ENCODE data around the gene TYW1. TPM values are rescaled to one million over a fixed set of nuclear protein-coding genes. Genes with fewer than 3 reads are reported as not detected.
"Not testable (repeated sequence)": the region's sequence is repeated elsewhere in the genome, so short reads cannot be mapped to it uniquely, and the experiment has no call there.

Gene TYW1
- total RNA-seq, 1 experiment from 2014 or later: 16.6 TPM

DNA sequence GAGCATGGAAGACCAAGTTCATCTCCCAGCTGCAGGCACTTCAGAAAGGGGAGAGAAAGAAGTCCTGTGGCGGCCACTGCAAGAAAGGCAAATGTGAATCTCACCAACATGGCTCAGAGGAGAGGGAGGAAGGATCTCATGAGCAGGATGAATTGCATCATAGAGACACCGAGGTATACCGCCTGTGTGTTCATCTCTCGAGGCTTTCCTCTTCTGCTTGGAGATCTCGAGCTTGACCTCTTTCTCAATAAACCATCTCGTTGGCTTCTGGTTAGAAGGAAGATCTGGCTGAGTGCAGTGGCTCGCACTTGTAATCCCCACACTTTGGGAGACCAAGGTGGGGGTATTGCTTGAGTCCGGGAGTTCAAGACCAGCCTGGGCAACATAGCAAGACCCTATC, 21.3 kb downstream of the TYW1 start:
- peaks cover 13% of the 10 kb centered on the region for H3K36me3 ChIP-seq (replicated peaks; ENCODE audit: control insufficient read depth, insufficient read depth, low read length)
- not testable (repeated sequence) for H3K4me3 ChIP-seq (ENCODE audit: insufficient read depth, low read depth, low read length); H3K27me3 ChIP-seq (ENCODE audit: control insufficient read depth, insufficient read depth, low read length); DNase-seq

DNA sequence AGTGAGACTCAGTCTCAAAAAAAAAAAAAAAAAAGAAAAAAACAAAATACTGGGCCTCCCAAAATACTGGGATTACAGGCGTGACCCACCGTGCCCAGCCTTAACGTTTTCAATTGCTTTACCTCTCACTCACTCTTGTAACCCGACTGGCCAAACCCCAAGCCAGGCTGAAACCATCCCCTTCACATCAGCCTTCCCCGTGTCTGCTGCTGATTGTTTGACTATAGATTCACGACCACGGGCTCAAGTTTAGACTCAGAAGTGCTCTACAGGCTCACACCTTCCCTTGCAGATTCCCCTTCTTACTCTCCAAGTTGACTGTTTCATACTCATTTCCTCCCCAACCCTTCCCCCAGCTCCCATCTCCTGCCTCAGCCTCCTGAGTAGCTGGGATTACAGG, 22.3 kb downstream of the TYW1 start:
- H3K36me3 ChIP-seq (replicated peaks; ENCODE audit: control insufficient read depth, insufficient read depth, low read length): peaks cover 13% of the 10 kb centered on the region
- no peak for DNase-seq

DNA sequence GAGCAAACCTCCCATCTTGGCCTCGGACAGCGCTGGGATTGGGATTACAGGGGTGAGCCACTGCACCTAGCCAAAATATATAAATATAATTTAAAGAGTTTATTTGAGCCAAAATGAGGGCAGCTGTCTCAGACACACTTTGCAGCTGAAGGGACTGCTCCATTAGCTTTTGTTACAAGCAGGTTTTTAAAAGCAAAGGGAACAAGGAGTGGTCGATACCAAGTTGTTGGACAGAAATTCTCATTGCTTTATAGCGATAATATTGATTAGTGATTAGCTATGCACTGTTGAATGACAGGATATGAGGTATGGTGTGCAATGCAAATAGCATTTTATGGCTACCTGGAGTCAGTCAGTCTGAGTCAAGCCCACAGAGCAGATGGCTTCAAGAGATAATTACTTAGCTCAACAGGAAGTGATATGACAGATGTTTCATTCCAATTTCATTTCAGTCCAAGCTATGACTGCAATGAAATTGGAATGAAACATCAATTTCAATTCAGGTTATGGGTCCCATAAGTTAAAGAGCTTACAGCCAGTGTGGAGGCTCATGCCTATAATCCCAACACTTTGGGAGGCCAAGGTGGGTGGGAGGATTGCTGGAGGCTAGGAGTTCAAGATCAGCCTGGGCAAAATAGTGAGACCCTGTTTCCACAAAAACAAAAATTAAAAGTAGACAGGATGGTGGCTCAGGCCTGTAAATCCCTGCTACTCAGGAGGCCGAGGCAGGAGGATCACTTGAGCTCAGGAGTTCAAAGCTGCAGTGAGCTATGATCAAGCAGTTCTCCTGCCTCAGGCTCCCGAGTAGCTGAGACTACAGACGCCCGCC, 23.1 kb downstream of the TYW1 start:
- H3K36me3 ChIP-seq (replicated peaks; ENCODE audit: control insufficient read depth, insufficient read depth, low read length): peaks cover 13% of the 10 kb centered on the region
- no peaks in the 10 kb centered on the region for H3K27me3 ChIP-seq (ENCODE audit: control insufficient read depth, insufficient read depth, low read length)
- H3K4me3 ChIP-seq (ENCODE audit: insufficient read depth, low read depth, low read length): no peak overlapping the region
- no peak for DNase-seq

More for the DNA sequence above, 22.3 kb downstream of the TYW1 start:
- no peaks in the 10 kb centered on the region for H3K27me3 ChIP-seq (ENCODE audit: control insufficient read depth, insufficient read depth, low read length)
- H3K4me3 ChIP-seq (ENCODE audit: insufficient read depth, low read depth, low read length): no peak overlapping the region

DNA sequence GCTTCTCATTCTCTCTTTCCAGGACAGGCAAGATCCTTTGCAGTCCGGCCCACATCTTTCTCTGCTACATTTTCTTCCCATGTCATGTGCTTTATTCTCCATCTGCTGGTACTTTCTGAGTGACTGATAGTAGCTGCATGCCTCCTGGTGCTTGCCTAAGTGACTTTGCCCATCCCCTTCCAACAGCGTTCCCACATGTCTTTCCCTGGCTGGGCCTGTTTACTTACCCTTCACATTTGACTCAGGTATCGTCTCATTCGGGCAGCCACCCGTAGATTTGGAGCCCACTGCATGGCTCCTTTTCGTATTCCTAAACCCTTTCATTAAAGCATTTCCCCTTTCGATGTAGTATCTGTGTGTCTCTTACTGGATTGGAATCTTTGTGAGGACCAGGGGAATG, 24.6 kb downstream of the TYW1 start:
- Histone ChIP-seq H3K4me3 (ENCODE audit: insufficient read depth, low read depth, low read length) (no peak overlapping the region), H3K36me3 (replicated peaks; ENCODE audit: control insufficient read depth, insufficient read depth, low read length) (peaks cover 13% of the 10 kb centered on the region), H3K27me3 (ENCODE audit: control insufficient read depth, insufficient read depth, low read length) (no peaks in the 10 kb centered on the region)
- DNase-seq: no peak

DNA sequence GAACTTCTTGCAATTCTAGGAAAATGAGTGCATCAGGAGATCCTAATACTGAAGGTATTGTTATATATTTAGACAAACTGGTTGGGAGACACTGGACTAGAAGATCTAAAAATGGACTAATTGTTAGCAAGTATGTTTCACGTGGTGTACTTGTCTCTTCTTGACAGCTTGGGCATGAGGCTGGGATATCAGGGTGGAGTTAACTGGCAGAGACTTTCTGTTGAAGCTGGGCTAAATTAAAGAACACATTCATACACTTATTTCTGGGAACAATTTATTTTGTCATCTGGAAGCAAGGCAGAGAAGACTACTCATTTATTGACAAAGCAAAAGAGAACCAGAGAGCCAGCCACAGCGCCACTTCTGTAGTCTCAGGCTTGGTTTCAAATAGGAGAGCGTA, 25.9 kb downstream of the TYW1 start:
- H3K4me3 ChIP-seq (ENCODE audit: insufficient read depth, low read depth, low read length): no peak overlapping the region

DNA sequence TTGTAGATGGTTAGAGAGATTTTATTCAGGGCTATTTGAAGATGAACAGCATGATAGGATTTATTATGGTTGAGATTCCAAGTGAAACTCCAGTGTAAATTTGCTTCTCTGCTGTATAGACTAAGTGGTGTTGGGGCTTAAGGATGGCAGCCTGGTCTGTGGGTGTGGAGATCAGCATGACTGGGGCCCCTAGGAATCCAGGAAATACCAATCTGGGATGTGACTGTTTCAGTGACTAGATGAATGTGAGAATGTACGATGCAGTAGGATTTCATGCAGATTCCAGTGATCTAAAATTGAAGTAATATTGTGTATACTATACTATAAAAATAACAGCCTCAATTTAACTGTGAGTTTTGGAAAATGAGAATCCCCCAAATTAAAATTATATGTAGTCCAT, 28.8 kb downstream of the TYW1 start:
- H3K4me3 ChIP-seq (ENCODE audit: insufficient read depth, low read depth, low read length); H3K36me3 ChIP-seq (replicated peaks; ENCODE audit: control insufficient read depth, insufficient read depth, low read length); H3K27me3 ChIP-seq (ENCODE audit: control insufficient read depth, insufficient read depth, low read length); DNase-seq: not testable (repeated sequence)

More for the DNA sequence above, 25.9 kb downstream of the TYW1 start:
- DNase-seq: no peak
- Histone ChIP-seq H3K27me3 (ENCODE audit: control insufficient read depth, insufficient read depth, low read length) (no peaks in the 10 kb centered on the region), H3K36me3 (replicated peaks; ENCODE audit: control insufficient read depth, insufficient read depth, low read length) (peaks cover 13% of the 10 kb centered on the region)

DNA sequence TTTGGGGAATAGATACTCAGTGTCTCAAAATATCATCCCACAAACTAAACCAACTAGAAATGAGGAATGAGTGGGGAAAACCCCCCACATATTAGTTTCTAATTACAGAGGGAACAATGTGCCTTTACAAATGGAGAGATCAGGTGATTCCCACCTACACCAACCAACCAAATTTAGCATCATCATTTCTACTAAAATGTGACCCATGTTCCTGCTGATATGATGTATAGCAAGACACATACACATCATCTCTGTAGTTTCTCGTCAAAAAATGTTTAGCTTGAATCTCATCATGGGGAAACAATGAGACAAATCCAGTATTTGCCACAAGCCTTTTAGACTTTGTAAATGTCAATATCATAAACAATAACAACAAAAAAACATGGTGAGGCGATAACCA, 35.1 kb downstream of the TYW1 start:
- not testable (repeated sequence) for H3K36me3 ChIP-seq (replicated peaks; ENCODE audit: control insufficient read depth, insufficient read depth, low read length); H3K27me3 ChIP-seq (ENCODE audit: control insufficient read depth, insufficient read depth, low read length); DNase-seq; H3K4me3 ChIP-seq (ENCODE audit: insufficient read depth, low read depth, low read length)

DNA sequence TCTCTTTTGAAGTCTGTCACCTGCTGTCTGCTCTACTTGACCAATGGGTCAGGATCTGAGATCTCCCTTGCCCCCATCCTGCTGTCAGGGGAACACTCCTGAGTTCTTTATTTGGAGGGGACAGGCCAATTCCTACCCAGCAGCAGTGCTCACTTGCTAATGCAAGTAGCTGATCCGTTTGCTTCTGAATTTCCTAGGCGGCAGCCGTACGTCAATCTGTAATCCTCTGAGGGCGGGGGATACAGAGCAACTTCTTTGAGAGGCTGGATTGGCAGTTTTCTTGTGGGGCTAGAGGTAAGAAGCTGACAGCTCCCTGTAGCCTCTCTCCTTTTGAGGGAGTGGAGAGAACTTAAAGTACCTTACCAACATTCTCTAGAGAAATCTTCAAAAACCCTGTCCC, 36.6 kb downstream of the TYW1 start:
- H3K4me3 ChIP-seq (ENCODE audit: insufficient read depth, low read depth, low read length): no peak overlapping the region
- no peaks in the 10 kb centered on the region for H3K27me3 ChIP-seq (ENCODE audit: control insufficient read depth, insufficient read depth, low read length)
- H3K36me3 ChIP-seq (replicated peaks; ENCODE audit: control insufficient read depth, insufficient read depth, low read length): peaks cover 2% of the 10 kb centered on the region
- DNase-seq: no peak

DNA sequence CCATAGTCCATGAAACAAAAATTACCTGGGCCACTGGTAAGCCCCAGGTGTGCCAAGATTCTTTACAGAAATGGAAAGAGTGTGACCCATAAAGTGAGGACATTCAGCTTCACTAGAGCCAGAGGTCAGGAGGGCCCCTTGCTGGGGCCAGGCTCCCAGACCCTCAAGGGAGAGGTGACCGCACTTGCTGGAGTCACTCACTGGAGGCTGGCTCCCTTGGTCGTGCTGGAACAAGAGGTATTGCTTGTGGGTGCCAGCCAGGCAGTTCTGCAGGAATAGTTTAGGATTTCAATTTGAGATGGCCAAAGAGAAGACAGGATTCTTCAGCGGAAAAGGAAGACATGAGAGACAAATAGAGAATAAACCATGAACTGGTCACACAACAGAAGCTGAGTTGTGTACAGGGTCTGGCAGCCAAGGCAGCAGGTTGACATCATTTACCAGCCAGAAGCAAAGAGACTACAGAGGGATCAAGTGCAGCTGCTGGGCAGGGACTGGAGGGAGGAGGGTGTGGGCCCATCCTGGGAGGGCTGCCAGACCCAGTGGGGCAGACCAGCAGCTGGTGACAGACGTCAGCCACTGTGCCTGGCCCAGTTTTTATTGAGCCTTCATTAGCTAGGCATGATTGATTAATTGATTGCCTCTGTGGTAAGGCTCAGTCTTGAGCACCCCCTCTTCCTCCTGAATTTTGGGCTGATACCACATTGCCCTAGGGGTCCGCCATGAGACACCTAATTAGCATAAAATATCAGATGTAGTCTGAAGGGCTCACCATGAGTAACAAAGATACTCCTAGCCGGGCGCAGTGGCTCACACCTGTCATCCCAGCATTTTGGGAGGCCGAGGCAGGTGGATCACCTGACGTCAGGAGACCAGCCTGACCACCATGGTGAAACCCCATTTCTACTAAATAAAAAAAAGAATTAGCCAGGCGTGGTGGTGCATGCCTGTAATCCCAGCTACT, 40.1 kb downstream of the TYW1 start:
- H3K36me3 ChIP-seq (replicated peaks; ENCODE audit: control insufficient read depth, insufficient read depth, low read length); H3K4me3 ChIP-seq (ENCODE audit: insufficient read depth, low read depth, low read length): not testable (repeated sequence)

DNA sequence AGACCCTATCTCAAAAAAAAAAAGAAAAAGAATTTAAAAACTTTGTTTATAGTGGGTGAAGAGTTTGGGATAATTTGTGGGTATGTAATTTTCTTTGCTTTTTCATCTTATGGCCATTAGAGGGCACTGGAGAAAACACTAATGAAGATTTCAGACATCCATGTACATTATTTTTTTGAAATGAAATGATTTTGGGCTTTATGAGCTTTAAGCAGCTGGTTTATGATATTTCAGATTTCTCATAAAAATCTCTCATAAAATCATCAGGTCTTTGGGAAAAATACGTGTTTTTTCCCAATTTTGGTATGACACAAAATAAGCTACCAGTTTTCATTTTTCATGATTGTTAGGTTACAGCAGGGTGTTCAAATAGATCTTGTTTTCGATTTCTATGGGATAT, 44.2 kb downstream of the TYW1 start:
- H3K27me3 ChIP-seq (ENCODE audit: control insufficient read depth, insufficient read depth, low read length); DNase-seq; H3K4me3 ChIP-seq (ENCODE audit: insufficient read depth, low read depth, low read length); H3K36me3 ChIP-seq (replicated peaks; ENCODE audit: control insufficient read depth, insufficient read depth, low read length): not testable (repeated sequence)

More for the DNA sequence above, 40.1 kb downstream of the TYW1 start:
- H3K27me3 ChIP-seq (ENCODE audit: control insufficient read depth, insufficient read depth, low read length); DNase-seq: not testable (repeated sequence)

DNA sequence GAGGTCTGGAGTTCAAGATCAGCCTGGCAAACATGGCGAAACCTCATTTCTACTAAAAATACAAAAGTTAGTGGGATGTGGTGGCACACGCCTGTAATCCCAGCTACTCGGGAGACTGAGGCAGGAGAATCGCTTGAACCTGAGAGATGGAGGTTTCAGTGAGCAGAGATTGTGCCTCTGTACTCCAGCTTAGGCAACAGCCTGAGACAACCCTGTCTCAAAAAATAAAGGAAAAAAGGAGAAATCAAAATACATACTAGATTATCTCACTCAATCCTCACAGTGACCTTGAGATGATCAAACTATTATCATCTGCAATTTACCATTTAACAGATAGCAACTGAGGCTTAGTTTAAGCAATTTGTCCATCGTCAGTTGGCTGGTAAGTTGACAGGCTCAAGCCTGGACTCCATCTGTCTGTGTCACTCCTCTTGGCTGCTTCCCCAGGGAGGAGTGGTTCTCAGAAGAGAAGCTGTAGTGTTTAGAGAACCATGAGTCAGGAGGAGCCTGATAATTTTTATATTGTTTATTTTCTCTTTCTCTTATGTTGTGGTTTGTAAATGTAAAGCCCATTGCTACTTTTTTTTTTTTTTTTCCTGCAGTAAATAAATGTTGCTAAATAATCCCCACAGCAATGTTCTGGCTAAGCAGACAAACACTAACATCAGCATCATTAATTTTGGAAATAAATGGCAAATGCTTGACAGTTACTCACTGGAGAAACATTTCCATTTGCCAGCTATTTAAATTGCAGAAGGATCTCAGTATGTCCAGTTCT, 46.3 kb downstream of the TYW1 start:
- not testable (repeated sequence) for DNase-seq

DNA sequence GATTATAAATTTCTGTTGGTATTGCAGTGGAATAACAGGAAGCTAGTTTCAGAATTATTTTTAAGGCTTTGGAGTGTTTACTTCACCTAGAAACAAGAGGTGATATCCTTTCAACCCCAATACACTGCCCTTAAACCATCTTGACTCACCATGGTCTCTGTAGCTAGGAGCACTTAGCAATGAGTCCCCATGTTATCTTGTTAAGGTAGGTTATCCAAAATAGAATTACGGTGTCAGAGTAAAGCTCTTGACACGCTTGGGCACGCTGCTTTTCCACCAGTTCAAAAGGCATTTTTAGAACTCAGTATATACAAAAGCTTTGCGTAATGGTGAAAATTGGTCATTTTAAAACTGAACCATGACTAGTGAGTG, 46.9 kb downstream of the TYW1 start:
- H3K36me3 ChIP-seq (replicated peaks; ENCODE audit: control insufficient read depth, insufficient read depth, low read length); H3K27me3 ChIP-seq (ENCODE audit: control insufficient read depth, insufficient read depth, low read length); H3K4me3 ChIP-seq (ENCODE audit: insufficient read depth, low read depth, low read length); DNase-seq: not testable (repeated sequence)

More for the DNA sequence above, 46.3 kb downstream of the TYW1 start:
- H3K4me3 ChIP-seq (ENCODE audit: insufficient read depth, low read depth, low read length); H3K27me3 ChIP-seq (ENCODE audit: control insufficient read depth, insufficient read depth, low read length); H3K36me3 ChIP-seq (replicated peaks; ENCODE audit: control insufficient read depth, insufficient read depth, low read length): not testable (repeated sequence)

DNA sequence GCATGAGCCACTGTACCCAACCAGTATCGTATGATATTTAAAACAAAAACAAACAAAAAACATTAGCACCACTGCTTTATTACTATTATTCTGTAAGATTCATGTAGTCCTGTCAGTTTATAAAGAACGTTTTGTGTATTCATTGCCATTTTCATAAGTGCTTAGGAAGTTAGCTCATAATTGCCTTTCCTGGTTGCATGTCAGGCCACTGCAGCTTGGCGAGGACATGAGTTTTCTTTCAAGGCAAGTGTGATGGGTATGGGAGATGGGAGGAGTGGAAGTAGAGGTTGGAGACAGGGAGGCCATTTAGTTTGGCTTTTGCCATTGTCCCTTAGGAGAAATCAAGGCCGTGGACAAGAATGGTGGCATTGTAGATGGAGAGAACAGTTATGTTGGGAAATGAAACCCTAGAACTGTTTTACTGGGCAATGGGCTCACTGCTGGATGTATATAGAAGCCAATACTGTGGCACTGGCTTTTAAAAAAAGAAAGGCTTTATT, 48.9 kb downstream of the TYW1 start:
- no peak overlapping the region for H3K4me3 ChIP-seq (ENCODE audit: insufficient read depth, low read depth, low read length)
- H3K27me3 ChIP-seq (ENCODE audit: control insufficient read depth, insufficient read depth, low read length): no peaks in the 10 kb centered on the region
- H3K36me3 ChIP-seq (replicated peaks; ENCODE audit: control insufficient read depth, insufficient read depth, low read length): no peaks in the 10 kb centered on the region
- no peak for DNase-seq

DNA sequence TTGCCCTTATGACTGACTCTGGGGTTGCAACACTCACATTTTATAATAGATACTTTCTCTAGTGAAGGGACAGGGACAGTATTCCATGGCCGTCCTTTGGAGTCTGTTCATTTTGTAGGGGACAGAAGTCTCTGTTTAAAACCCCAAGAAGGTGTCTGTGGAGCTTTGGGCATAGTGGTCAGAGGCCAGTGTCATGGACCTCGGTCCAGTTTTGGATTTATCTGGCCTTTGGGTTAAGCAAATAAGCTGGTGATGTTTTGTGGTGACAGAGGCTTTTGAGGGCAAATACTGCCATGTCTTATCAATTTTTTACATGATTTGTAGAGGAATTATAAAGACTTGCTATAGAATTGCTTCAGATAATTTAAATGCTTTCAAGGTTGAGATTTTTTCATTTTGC, 50.2 kb downstream of the TYW1 start:
- H3K36me3 ChIP-seq (replicated peaks; ENCODE audit: control insufficient read depth, insufficient read depth, low read length); H3K27me3 ChIP-seq (ENCODE audit: control insufficient read depth, insufficient read depth, low read length); H3K4me3 ChIP-seq (ENCODE audit: insufficient read depth, low read depth, low read length); DNase-seq: not testable (repeated sequence)

Measured in H7 (cell line).